HG02938 (cell line): ENCODE data around the gene SPSB3.

Experiments used
- ATAC-seq: cut with Tn5 transposase; IDR thresholded peaks from one replicate; pipeline ENCODE4 v1.9.1; 2021; ENCODE audit warnings: mild to moderate bottlenecking, moderate library complexity; ENCODE audit not compliant: unreplicated experiment

Gene SPSB3

DNA sequence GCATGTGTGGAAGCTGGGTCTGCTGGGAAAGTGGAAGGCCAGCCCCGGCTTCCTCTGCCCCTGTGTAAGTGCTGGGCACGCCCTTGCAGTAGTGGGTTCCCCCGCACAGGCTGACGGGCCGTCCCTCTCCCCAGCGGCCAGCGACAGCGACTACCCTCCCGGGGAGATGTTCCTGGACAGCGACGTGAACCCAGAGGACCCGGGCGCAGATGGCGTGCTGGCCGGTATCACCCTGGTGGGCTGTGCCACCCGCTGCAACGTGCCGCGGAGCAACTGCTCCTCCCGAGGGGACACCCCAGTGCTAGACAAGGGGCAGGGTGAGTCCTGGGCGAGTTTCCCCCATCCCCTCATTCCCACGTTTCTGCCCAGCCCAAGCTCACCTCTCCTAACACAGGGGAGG lies 16.5 kb downstream of the SPSB3 start:
- no peak for ATAC-seq

- no peak for ATAC-seq
These were observed 17.4 kb downstream of the SPSB3 start for GRCh38 chr16:1764971-1765370.

DNA sequence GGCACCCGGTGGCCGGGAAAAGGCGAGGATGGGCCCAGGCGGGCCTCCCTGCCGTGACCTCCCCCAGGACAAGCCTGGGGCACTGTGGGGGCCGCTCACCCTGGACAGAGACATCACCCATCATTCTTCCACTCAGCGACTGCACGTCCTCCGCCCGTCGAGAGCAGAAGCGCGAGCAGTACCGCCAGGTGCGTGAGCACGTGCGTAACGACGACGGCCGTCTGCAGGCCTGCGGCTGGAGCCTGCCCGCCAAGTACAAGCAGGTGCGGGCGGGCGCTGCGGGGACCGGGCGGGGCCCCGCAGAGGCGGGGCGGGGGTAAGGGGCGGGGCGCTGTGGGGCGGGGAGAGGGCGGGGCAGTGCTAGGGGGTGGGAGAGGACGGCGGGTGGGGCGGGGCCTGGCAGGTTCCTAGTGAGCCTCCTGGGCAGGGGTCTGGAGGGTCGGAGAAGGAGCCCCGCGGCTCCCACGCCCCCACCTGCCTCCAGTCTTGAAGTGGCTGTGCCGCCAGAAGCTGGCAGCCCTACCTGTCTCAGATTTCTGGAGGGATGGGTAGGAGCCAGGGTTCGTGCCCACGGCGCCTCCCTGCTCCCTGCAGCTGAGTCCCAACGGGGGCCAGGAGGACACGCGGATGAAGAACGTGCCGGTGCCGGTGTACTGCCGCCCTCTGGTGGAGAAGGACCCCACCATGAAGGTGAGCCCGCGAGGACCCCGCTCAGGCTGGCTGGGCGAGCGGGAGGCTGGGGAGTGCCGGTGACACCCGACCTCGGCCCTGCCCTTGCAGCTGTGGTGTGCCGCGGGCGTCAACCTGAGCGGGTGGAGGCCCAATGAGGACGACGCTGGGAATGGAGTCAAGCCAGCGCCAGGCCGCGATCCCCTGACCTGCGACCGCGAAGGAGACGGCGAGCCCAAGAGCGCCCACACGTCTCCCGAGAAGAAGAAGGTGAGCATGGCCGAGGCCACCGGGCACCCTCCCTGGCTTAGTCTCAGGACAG lies 18.6 kb downstream of the SPSB3 start:
- ATAC-seq: no peak

- ATAC-seq: no peak
These were observed 19.4 kb downstream of the SPSB3 start for GRCh38 chr16:1762879-1763520.

GRCh38 chr16:1762196-1762878 lies 20.0 kb downstream of the SPSB3 start:
- no peak for ATAC-seq

DNA sequence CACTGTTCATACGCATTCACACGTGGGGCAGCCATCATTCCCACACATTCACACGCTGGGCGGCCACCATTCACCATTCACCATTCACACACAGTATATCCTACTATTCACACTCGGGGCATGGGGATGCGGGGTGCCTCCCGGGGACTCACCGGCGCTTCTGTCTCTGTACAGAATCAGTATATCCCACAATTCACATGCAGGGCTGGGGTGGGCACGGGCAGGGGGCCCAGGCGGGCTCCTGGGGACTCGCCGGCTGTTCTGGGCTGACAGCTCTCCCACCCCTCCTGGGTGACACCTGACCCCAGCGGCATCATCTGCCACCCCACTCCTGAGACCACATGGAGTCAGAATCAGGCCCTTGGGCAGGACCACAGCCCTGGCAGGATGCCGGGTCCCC lies 20.6 kb downstream of the SPSB3 start:
- ATAC-seq: no peak

DNA sequence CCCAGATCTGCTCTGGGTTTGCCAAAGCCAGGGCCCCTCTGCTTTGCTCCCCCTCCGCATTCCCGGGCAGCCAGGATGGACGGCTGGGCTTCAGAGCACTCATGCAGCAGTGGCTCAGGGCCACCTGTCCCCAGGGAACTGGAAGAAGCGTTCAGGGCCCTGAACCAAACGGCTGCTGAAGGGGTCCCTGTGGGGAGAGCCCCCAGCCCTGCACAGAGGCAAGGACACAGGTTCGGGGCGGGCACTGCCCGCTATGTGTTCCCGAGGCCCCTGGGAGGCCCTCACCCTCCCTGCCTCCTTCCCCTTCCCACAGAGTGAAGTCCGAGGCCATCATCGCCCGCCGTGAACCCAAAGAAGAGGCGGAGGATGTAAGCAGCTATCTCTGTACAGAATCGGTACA lies 21.5 kb downstream of the SPSB3 start:
- ATAC-seq: no peak

GRCh38 chr16:1759511-1759910 lies 22.9 kb downstream of the SPSB3 start:
- no peak for ATAC-seq

GRCh38 chr16:1758923-1759322 lies 23.4 kb downstream of the SPSB3 start:
- no peak for ATAC-seq

GRCh38 chr16:1757714-1758461 lies 24.5 kb downstream of the SPSB3 start:
- no peak for ATAC-seq

DNA sequence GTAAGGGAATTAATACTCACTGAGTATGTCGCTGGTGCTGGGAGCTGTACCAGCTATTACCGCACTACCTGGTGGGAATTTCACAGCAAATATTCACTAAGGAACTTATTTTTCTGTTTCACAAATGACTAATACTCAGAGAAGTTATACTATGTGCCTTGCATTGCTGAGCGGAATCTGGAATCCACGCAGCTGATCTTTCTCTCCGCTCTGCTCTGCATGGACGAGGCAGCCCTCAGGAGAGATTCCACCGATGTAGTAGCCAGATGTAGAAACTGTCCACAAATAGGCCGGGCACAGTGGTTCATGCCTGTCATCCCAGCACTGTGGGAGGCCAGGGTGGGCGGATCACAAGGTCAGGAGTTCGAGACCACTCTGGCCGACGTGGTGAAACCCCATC lies 28.2 kb downstream of the SPSB3 start:
- ATAC-seq: no peak

DNA sequence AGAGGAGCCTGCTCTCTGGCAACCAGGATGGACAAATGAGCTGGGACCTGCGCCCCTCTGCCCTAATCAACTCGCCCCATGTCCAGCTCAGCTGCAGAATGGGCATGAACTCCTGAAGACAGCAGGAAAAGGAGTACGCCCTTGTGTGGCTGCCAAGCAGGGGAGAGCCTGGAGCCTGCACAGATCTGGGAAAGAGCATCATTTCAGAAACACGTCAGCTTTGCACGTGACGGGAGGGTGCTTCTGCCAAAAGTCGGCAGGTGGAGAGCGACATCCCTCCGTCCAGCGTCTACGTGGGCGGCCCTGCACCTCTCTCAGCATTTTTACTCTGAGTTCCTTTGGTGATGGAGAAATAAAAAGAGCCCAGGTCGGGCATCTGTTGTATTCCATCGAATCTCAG lies 29.5 kb downstream of the SPSB3 start:
- no peak for ATAC-seq

- no peak for ATAC-seq
These were observed 30.4 kb downstream of the SPSB3 start for GRCh38 chr16:1751946-1752345.

DNA sequence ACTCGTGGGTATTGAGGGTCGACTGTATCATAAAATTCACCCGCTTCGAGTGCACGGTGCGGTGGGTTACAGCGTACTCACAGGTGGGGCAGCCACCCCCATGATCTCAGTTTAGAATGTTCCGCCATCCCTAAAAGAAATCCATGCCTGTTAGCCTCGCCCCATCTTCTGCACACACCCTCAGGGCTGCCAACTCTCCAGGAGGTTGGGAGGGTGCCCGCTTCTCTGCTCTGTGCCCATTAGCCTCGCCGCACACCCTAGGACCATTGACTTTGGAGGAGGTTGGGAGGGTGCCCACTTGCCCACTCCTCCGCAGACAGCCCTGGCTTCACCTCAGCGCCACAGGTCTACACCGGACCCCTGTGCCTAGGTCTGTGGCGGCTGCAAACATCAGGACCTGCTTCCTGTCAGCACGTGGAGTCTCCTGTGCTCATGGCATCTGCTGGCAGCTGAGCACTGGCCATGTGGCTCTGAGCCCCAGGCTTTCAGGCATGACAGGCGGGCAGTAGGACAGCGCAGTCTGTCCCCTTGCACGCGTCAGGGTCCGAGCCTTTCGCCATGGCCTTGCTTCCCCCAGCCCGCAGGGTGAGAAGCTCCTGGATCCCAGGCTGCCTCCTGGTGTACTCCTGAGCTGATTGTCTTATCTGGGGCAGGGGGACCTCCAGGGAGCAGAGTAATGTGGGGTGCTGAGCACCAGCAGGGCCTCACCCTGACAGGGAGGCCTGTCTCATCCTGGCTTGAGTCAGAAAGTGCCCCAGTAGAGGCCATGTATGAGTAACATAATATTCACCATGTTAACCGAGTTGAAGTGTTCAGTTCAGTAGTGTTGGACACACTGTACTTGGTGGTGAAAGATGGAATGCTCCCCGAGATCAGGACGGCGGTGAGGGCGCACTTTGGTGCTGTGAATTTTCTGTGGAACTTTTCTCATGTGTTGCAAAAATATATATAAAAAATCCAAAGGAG lies 32.9 kb downstream of the SPSB3 start:
- no peak for ATAC-seq

- no peak for ATAC-seq
These were observed 34.4 kb downstream of the SPSB3 start for GRCh38 chr16:1747934-1748333.

GRCh38 chr16:1746693-1747195 lies 35.6 kb downstream of the SPSB3 start:
- ATAC-seq: no peak

GRCh38 chr16:1745900-1746692 lies 36.3 kb downstream of the SPSB3 start:
- no peak for ATAC-seq

DNA sequence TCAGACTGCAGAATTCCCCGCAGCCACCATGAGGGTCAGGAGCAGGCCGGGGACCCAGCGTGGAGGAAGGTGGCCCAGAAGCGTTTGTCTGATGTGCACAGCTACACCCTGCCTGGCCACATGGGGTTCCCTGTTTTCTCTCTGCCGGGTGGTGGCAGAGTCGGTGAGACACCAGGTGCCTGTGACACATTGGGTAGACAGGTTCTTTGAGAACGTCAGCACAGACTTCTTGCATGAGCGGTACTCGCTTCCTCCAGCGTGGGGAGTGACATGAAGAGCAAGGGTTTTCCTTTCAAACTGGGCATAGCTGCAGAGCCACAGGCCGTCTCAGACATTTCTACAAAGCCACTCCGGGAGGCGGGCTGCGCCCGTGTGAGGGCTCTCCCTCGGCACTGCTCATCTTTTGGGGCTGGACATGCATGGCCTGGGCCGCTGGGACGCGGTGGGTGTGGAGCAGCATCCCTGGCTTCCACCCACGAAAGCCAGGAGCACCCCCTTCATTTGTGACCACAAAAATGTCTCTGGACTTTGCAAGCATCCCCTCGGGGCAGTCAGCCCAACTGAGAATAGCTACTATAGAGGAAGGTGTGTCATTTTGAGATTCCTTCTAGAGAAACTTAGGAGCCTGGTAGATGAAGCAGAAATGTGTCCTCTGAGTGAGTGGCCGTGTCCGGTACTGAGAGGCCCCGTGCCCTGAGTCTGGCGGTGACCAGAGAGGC lies 37.0 kb downstream of the SPSB3 start:
- no peak for ATAC-seq
